Adrenal gland (tissue), 12 donors: ENCODE measurements around the gene CDCA7L. TPM values are rescaled to one million over a fixed set of nuclear protein-coding genes. Genes with fewer than 3 reads are reported as not detected.
"Not testable (repeated sequence)": the region's sequence is repeated elsewhere in the genome, so short reads cannot be mapped to it uniquely, and the experiment has no call there.

Experiments
- DNase-seq, 7 donors: peaks; one replicate each; pipeline ENCODE4 v3.0.0-alpha.2; 2019 to 2020
- H3K27ac ChIP-seq, 5 donors: fragments of 200-600 bp; sonication (generic) in 4 of 5; 1 replicate in 3 of 5; 2 replicates in 2 of 5; pipeline versions ENCODE4 v1.5.1 to v1.8.0; 2016 to 2020; ENCODE audit warnings: mild to moderate bottlenecking in 1 of 5
- H3K27me3 ChIP-seq: fragments of 200-600 bp; 2 replicates; pipeline ENCODE4 v1.8.0; 2021
- H3K36me3 ChIP-seq, 2 donors: fragments of 200-600 bp; replicated peaks in 1 of 2; 1 replicate in 1 of 2; 2 replicates in 1 of 2; pipeline versions ENCODE4 v1.5.1 to v1.8.0; 2018 to 2022
- H3K4me1 ChIP-seq, 2 donors: fragments of 200-600 bp; replicated peaks in 1 of 2; 1 replicate in 1 of 2; 2 replicates in 1 of 2; pipeline versions ENCODE4 v1.5.1 to v1.8.0; 2018 to 2021
- H3K4me3 ChIP-seq, 4 donors: fragments of 200-600 bp; sonication (generic) in 3 of 4; one replicate each; pipeline ENCODE4 v1.5.1; 2016 to 2018
- H3K9me3 ChIP-seq, 3 donors: fragments of 200-600 bp; sonication (generic) in 1 of 3; replicated peaks in 1 of 3; 1 replicate in 2 of 3; 2 replicates in 1 of 3; pipeline versions ENCODE4 v1.5.1 to v1.8.0; 2016 to 2021
- CTCF ChIP-seq, 6 experiments: fragments of 450-650 bp in 4 of 6; fragments of 200-600 bp in 2 of 6; sonication (generic) in 1 of 6; IDR thresholded peaks; 1 replicate in 5 of 6; 2 replicates in 1 of 6; pipeline versions ENCODE4 v1.5.1 to v1.8.0; 2016 to 2021; ENCODE audit warnings: antibody characterized with exemption in 6 of 6, mild to moderate bottlenecking in 2 of 6, moderate library complexity in 1 of 6
- POLR2A ChIP-seq, 2 donors: fragments of 450-650 bp; IDR thresholded peaks; one replicate each; pipeline ENCODE4 v1.6.1; 2017; ENCODE audit warnings: antibody characterized with exemption in 2 of 2, mild to moderate bottlenecking in 2 of 2, moderate library complexity in 1 of 2
- WGBS, 4 donors: extraction: QIAGEN DNeasy Blood & Tissue Kit in 2 of 4; methylation state at CpG; one replicate each; pipeline versions ENCODE4 v1.1.5 to v1.1.7; 2013 to 2017; 5-methylcytosine and 5-hydroxymethylcytosine counted together
- intact Hi-C, 2 donors: fragments of 100-400 bp; cut with DNase I; formaldehyde crosslinking; loops; one replicate each; pipeline versions ENCODE4 v1.14.1 to v1.15.0; 2022 to 2023
- polyA plus RNA-seq, 3 donors: library from polyadenylated mRNA; stranded (reverse); fragments of 200-250 nt in 2 of 3; fragments of 350-450 nt in 1 of 3; fragmentation: Illumina TruSeq in 1 of 3; extraction: RNeasy Lipid Tissue Mini Kit (QIAGEN cat#74804) in 1 of 3; gene quantifications; one replicate each; pipeline ENCODE4 v1.2.3, GENCODE V29; 2013 to 2014
- total RNA-seq, 9 donors: library from RNA; depleted of rRNA in 4 of 9; stranded (reverse); fragments of >200 nt in 4 of 9; fragments of 120-200 nt in 1 of 9; fragmentation: NEBNext Ultra II Directional in 1 of 9; extraction: Animal tissue kit (Norgen Biotek cat#: 25700) in 1 of 9; gene quantifications; one replicate each; pipeline versions ENCODE4 v1.1.0 to v1.2.4, GENCODE V29; 2013 to 2023
- donor health status: healthy with polysubstance abuse.
- donor health status: Bipolar disorder and iron deficiency.
- donor health status: DM: yes; HTN: yes; CAD: no.
- donor health status: DM: no; HTN: no; CAD: no.
- donor health status: DM: no; HTN: no; CAD: no.
- donor health status: DM: yes; HTN: yes; CAD: no.

Gene CDCA7L
- total and polyA plus RNA-seq, 12 donors = 0.88 to 12.4 (median 1.7) TPM

GRCh38 chr7:21887353-21887752, 58.3 kb downstream of the CDCA7L start:
- H3K4me1 ChIP-seq = no peaks in the 10 kb centered on the region
- no peak for TF ChIP-seq POLR2A (IDR thresholded peaks at IDR 0.05)
- no peak for TF ChIP-seq CTCF (IDR thresholded peaks at IDR 0.05)

DNA sequence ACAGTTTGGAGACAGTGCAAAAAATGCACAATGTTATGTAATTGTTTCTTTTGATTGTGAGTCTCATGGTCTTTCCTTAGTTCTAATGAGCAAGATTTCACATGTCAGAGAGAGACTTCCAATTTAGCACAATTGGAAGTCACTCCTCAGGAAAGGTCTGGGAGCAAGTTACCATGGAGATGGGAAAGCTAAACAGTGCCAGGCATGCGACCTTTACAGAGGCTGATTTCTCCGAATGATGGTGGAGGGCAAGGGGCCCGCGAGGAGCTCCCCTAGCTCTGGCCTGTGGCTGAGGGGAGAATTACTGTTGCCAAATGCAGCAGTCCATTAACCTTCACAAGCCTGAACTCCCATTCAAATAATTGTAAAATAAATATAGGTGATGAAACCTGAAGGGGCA, 59.3 kb downstream of the CDCA7L start:
- WGBS, 4 donors = 33 to 53% (median 47%) methylated on average over 3 to 4 of the region's 4 CpGs

More at GRCh38 chr7:21887353-21887752, 58.3 kb downstream of the CDCA7L start:
- Histone ChIP-seq H3K4me3 (no peak overlapping the region), H3K27ac (no peak overlapping the region), H3K27me3 (no peaks in the 10 kb centered on the region), H3K36me3 (no peaks in the 10 kb centered on the region), H3K9me3 (no peaks in the 10 kb centered on the region)
- DNase-seq = no peak
- 81 to 92% (median 87%) methylated on average over 2 of the region's 2 CpGs for WGBS, 4 donors
- intact Hi-C loops = no loop called here

GRCh38 chr7:21884496-21884895, 61.2 kb downstream of the CDCA7L start:
- intact Hi-C loops = no loop called here
- 93 to 96% (median 95%) methylated on average over 7 of the region's 7 CpGs for WGBS, 4 donors

More for the DNA sequence above, 59.3 kb downstream of the CDCA7L start:
- no peak overlapping the region for H3K4me3 ChIP-seq
- intact Hi-C loops = no loop called here
- H3K27me3 ChIP-seq = no peaks in the 10 kb centered on the region
- TF ChIP-seq POLR2A (IDR thresholded peaks at IDR 0.05) (no peak), CTCF (IDR thresholded peaks at IDR 0.05) (no peak)
- H3K4me1 ChIP-seq = no peaks in the 10 kb centered on the region
- DNase-seq = no peak
- no peak overlapping the region for H3K27ac ChIP-seq
- no peaks in the 10 kb centered on the region for H3K9me3 ChIP-seq
- H3K36me3 ChIP-seq = no peaks in the 10 kb centered on the region

GRCh38 chr7:21883501-21883900, 62.2 kb downstream of the CDCA7L start:
- H3K27ac ChIP-seq, DNase-seq, H3K4me1 ChIP-seq, H3K36me3 ChIP-seq, intact Hi-C loops, H3K4me3 ChIP-seq, H3K9me3 ChIP-seq, H3K27me3 ChIP-seq: not testable (repeated sequence)
- 69 to 94% (median 87%) methylated on average over 2 of the region's 2 CpGs for WGBS, 4 donors

More at GRCh38 chr7:21884496-21884895, 61.2 kb downstream of the CDCA7L start:
- no peak for TF ChIP-seq CTCF (IDR thresholded peaks at IDR 0.05)
- no peak for TF ChIP-seq POLR2A (IDR thresholded peaks at IDR 0.05)
- DNase-seq = no peak
- no peaks in the 10 kb centered on the region for H3K4me1 ChIP-seq
- H3K36me3 ChIP-seq = no peaks in the 10 kb centered on the region
- H3K27me3 ChIP-seq = no peaks in the 10 kb centered on the region
- H3K4me3 ChIP-seq = no peak overlapping the region
- H3K9me3 ChIP-seq = no peaks in the 10 kb centered on the region
- H3K27ac ChIP-seq = no peak overlapping the region

- no peak for TF ChIP-seq POLR2A (IDR thresholded peaks at IDR 0.05)
- no peak for TF ChIP-seq CTCF (IDR thresholded peaks at IDR 0.05)
- intact Hi-C loops = no loop called here
- WGBS, 4 donors = 87 to 97% (median 94%) methylated on average over 3 of the region's 3 CpGs
- no peaks in the 10 kb centered on the region for H3K9me3 ChIP-seq
- no peaks in the 10 kb centered on the region for H3K4me1 ChIP-seq
- no peak overlapping the region for H3K27ac ChIP-seq
- no peak for DNase-seq
- H3K4me3 ChIP-seq = no peak overlapping the region
- no peaks in the 10 kb centered on the region for H3K36me3 ChIP-seq
- no peaks in the 10 kb centered on the region for H3K27me3 ChIP-seq
These were observed 62.6 kb downstream of the CDCA7L start for GRCh38 chr7:21883069-21883468.
